GM19397 (cell line): ENCODE data around the gene CDRT15.
"Not testable (repeated sequence)": the region's sequence is repeated elsewhere in the genome, so short reads cannot be mapped to it uniquely, and the experiment has no call there.

ENCODE experiments used
- ATAC-seq: cut with Tn5 transposase; IDR thresholded peaks from one replicate; pipeline ENCODE4 v1.9.1; 2021; ENCODE audit warnings: mild to moderate bottlenecking, moderate library complexity; ENCODE audit not compliant: unreplicated experiment

The CDRT15 gene

DNA sequence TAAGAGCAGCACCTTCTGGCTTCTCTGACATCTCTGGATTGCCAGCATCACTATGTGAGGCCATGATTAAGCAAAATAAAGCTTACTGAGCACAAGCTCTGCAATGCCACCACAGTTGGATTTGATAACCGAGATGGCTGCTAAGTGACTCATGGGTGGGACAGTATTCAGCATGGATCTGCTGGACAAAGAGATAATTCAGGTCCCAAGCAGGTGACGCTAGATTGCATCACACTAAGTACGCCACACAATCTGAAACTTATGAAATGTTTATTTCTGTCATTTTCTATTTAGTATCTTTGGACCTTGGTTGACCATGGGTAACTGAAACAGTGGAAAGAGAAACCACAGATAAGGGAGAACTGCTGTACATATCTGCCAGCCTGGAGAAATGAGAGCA is 27.4 kb downstream of the CDRT15 start:
- no peak for ATAC-seq

DNA sequence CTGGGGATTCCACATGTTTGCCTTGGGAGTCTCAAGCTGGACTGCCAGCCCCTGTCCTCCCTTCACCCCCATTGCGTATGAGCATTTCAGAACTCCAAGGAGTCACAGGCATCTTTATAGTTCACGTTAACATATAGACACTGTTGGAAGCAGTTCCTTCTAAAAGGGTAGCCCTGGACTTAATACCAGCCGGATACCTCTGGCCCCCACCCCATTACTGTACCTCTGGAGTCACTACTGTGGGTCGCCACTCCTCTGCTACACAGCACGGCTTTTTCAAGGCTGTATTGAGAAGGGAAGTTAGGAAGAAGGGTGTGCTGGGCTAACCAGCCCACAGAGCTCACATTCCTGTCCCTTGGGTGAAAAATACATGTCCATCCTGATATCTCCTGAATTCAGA is 28.9 kb downstream of the CDRT15 start:
- ATAC-seq = no peak

GRCh38 chr17:14206891-14207290 is 29.8 kb downstream of the CDRT15 start:
- ATAC-seq = no peak

- ATAC-seq = no peak
Measured at GRCh38 chr17:14205992-14206461, 30.6 kb downstream of the CDRT15 start.

- ATAC-seq = no peak
Measured at GRCh38 chr17:14205380-14205779, 31.3 kb downstream of the CDRT15 start.

DNA sequence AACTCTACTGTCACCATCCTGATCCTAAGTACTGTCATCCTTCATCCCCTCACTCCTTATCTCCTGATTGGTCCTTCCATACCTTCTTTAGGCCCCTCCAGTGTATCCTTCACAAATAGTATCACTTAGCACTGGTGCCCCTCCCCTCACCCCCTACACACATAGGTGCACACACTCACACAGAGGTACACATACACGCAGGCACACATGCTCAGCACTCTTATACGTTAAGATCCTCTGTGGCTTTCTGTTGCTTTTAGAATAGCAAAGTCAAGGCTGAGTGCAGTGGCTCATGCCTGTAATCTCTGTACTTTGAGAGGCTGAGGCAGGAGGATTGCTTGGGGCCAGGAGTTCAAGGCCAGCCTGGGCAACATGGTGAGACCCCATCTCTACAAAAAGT is 32.1 kb downstream of the CDRT15 start:
- ATAC-seq = no peak

- ATAC-seq = no peak
Measured at GRCh38 chr17:14204084-14204483, 32.6 kb downstream of the CDRT15 start.

DNA sequence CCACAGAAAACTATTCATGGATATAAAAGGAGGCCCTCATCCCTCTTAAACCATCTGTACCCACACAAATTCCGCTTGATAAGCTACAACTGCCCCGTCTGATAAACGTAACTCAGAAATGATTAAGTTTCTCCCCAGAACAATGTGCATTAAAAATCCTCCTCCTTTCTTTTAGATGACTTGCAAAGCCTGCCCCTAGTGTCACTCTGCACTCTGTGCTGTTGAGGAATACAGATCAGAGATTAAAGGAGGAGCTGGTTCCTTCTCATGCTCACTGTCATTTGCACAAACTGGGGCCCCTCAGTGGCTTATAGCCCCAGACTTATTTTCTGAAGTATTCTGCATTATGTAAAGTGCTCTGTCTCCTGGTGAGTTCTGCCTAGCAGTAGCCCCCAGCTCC is 33.3 kb downstream of the CDRT15 start:
- no peak for ATAC-seq

GRCh38 chr17:14202388-14203166 is 34.1 kb downstream of the CDRT15 start:
- no peak for ATAC-seq

DNA sequence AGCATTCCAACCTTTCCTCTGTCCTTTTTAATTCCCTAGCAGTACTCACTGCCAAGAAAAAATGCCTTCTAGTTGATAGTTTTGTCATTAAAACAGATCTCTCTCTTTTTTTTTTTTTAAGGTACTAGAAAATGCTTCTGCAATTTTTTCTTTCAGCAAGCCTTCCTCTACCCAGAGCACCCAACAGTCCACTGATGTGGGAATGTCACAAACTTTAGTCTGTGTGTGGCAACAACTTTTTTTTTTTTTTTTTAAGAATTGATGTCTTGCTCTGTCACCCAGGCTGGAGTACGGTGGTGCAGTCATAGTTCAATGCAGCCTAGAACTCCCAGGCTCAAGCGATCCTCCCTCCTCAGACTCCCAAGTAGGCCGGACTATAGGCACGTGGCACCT is 34.7 kb downstream of the CDRT15 start:
- ATAC-seq = no peak

DNA sequence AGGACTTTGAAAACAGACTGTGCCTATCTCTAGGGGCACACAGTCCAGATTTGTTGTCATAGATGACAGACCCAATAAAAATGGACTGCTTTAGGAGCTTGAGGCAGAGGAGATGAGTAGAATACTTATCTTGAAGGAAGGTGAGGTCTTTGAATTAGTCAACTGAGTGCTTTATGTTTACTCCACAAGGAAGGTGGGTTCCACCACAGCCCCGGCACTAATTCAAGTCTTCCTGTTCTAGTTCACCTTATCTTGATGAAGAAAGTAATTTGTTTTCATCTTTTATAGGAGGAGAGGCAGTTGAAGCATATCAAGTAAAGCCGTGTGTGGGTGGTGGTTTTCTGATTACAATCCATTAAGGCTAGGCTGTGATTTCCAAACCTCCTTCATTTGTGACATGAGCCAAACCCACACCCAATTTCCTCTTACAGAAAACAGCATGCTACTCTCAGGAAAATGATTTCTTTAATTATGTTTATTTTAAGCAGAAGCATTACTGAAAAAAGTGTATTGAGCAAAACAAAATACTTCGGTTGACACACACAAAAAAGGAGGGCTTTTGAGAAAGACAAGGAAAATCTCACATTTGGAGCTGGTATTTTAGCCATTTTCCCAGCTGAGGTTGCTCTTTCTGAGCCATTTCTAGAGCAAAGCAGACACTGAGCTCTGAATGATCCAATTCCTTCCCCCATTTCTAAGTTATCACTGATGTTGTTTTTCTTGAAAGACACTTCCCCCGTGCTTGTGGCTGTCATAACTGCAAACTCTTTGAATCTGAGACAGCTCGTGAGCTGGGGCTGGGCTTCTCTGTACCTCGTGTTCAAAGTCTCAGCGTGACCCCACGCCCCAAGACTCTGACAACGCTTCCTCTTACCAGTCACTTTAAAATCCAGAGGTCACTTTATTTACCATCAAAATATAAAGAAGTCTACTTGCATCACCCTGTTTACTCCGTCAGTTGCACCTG is 35.4 kb downstream of the CDRT15 start:
- ATAC-seq = no peak

DNA sequence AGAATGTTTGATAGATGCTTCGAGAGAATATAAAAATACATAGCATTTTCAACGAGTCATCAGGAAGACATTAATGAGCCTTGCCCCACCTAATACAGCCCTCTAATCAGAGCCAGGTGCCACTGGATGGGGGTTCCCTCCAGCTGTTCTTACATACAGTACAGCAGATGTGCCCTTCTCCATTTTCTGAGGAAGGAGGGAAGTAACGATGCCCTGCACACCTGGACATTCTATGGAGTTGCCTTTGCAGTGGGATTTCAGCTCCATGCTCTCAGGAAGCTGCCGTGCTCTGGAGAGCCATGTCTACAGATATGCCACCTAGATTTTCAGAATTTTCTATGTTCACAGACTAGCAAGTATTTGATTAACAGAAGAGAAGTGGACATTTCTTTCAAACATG is 36.3 kb downstream of the CDRT15 start:
- ATAC-seq = no peak

- ATAC-seq = no peak
Measured at GRCh38 chr17:14199601-14200000, 37.1 kb downstream of the CDRT15 start.

DNA sequence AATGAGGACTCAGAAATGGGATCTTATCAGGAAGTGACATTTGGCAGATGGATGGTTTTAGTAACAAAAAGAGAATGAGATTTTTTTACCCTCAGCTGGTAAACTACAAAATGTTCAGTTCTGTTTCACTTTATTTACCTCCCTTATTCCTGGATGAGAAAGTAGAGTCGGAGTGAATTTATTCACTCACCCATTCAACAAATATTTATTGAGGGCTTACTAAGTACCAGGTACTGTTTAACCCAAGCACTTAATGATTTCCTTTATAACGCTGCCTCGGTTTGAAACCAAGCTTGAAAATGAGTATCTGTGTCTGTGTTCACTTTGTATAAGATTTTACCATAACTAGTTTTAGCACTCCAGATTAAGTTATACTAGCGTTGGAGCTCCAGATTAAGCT is 38.1 kb downstream of the CDRT15 start:
- no peak for ATAC-seq

DNA sequence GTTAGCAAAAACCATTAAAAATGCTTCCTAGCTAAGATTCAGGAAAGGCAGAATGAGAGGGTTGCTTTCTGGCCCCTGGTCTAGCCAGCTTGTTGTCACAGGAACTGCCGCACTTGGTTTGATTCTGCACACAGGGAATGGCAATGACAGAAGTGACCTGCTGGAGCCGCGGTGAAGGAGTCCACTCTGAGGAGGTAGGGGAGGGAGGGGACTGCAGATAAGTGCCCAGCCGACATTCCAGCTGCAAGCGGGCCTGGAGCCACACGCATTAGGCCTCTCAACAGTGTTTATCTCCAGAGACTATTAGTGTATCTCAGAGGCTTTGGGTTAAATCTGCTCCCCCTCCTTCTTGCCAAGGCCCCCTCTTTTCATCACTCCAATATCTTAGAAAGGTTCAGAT is 38.6 kb downstream of the CDRT15 start:
- no peak for ATAC-seq

GRCh38 chr17:14197586-14197985 is 39.1 kb downstream of the CDRT15 start:
- no peak for ATAC-seq

- ATAC-seq = no peak
Measured at GRCh38 chr17:14197057-14197456, 39.6 kb downstream of the CDRT15 start.

- ATAC-seq = no peak
Measured at GRCh38 chr17:14196377-14196997, 40.2 kb downstream of the CDRT15 start.

GRCh38 chr17:14192636-14193344 is 43.9 kb downstream of the CDRT15 start:
- ATAC-seq = peak; percentile 61

GRCh38 chr17:14192039-14192438 is 44.6 kb downstream of the CDRT15 start:
- not testable (repeated sequence) for ATAC-seq

- ATAC-seq = not testable (repeated sequence)
Measured at GRCh38 chr17:14191469-14191868, 45.2 kb downstream of the CDRT15 start.
